Ovary (tissue), 3 donors: ENCODE results near the gene EPS8L2.

Source experiments
- EP300 ChIP-seq: sonication (generic); formaldehyde crosslinking; IDR thresholded peaks from one replicate; pipeline ENCODE4 v1.6.1; 2017; ENCODE audit warnings: antibody characterized with exemption
- POLR2A ChIP-seq: fragments of 450-650 bp; IDR thresholded peaks from one replicate; pipeline ENCODE4 v1.6.1; 2017; ENCODE audit warnings: antibody characterized with exemption, mild to moderate bottlenecking, moderate library complexity
- TF ChIP-seq, protein P1 (sequence below), 3 donors: fragments of 450-650 bp in 2 of 3; fragments of 200-600 bp in 1 of 3; IDR thresholded peaks; one replicate each; pipeline versions ENCODE4 v1.5.1 to v1.8.0; 2016 to 2022; ENCODE audit warnings: antibody characterized with exemption in 3 of 3, mild to moderate bottlenecking in 1 of 3
- donor health status: DM: no; HTN: no; CAD: no.

DNA sequence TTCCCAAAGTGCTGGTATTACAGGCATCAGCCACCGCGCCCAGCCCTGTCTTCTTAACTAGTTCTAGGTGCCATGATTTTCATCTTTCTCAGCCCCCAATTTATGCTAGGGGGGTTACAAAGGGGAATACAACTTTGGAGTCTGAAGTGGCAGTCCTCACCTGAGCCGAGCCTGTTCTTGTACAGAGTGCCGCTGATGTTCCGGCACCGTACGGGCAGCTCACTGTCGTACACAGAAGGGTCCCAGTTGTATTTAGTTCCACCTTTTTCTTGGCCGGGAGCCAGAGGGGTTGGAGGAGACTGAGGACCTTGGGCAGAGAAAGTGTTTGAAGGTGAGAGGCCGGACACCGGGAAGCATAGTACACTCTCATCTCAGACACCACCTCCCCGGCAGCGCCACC is 18.3 kb upstream of the EPS8L2 start:
- TF ChIP-seq, protein P1, sequence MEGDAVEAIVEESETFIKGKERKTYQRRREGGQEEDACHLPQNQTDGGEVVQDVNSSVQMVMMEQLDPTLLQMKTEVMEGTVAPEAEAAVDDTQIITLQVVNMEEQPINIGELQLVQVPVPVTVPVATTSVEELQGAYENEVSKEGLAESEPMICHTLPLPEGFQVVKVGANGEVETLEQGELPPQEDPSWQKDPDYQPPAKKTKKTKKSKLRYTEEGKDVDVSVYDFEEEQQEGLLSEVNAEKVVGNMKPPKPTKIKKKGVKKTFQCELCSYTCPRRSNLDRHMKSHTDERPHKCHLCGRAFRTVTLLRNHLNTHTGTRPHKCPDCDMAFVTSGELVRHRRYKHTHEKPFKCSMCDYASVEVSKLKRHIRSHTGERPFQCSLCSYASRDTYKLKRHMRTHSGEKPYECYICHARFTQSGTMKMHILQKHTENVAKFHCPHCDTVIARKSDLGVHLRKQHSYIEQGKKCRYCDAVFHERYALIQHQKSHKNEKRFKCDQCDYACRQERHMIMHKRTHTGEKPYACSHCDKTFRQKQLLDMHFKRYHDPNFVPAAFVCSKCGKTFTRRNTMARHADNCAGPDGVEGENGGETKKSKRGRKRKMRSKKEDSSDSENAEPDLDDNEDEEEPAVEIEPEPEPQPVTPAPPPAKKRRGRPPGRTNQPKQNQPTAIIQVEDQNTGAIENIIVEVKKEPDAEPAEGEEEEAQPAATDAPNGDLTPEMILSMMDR (IDR thresholded peaks at IDR 0.05), result no peak
- TF ChIP-seq EP300 (no peak), POLR2A (no peak)
